Measurements from ENCODE around the gene UBR4.
A peak's percentile ranks its signal among the peaks of the same experiment; 100 is the strongest.

Gene UBR4

GRCh38 chr1:19088717-19089442 lies 121.2 kb downstream of the UBR4 start:
- TF ChIP-seq, protein P1, sequence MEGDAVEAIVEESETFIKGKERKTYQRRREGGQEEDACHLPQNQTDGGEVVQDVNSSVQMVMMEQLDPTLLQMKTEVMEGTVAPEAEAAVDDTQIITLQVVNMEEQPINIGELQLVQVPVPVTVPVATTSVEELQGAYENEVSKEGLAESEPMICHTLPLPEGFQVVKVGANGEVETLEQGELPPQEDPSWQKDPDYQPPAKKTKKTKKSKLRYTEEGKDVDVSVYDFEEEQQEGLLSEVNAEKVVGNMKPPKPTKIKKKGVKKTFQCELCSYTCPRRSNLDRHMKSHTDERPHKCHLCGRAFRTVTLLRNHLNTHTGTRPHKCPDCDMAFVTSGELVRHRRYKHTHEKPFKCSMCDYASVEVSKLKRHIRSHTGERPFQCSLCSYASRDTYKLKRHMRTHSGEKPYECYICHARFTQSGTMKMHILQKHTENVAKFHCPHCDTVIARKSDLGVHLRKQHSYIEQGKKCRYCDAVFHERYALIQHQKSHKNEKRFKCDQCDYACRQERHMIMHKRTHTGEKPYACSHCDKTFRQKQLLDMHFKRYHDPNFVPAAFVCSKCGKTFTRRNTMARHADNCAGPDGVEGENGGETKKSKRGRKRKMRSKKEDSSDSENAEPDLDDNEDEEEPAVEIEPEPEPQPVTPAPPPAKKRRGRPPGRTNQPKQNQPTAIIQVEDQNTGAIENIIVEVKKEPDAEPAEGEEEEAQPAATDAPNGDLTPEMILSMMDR (IDR thresholded peaks at IDR 0.05; ENCODE audit: extremely low read depth, missing control alignments): no peak
- DNase-seq (ENCODE audit: low spot score): no peak

DNA sequence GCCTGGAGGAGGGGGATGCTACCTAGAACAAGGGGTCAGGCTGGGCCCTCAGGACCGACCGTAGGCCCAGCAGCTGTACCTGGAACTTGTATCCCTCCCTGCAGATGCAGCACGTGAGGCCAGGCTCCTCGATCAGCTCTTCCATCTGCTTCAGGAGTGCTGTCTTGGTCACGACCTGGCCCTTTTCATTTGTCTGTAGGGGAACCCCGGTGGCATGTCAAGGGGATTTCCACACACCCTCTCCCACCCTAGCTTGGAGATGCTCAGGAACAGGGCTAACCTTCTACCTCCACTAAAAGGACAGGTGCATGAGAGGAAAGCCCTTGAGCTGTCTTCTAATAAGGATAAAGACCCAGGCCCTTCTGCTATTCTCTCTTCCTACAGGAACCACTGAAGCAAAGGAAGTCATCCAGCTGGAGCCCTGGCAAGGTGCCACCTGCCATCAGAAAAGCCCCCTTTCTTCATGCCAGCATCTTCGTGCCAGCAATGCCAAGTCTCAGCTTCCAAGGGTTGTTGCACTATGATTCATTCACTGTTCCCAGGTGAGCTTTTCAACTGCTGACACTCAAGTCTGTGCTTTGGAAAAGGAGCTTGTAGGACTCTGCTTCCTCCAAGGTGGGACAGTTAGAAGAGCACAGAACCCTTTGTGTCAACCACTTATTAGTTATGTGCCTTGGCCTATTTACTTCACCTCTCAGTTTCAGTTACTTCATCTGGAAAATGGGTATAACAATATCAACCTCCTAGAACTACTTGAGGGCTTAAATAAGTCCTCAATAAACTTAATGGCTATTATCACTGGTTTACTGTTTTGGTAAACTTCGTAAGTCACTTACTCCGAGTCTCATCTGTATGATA lies 122.1 kb downstream of the UBR4 start:
- DNase-seq (ENCODE audit: low spot score): peak; percentile 47
- TF ChIP-seq, protein P1 (IDR thresholded peaks at IDR 0.05; ENCODE audit: extremely low read depth, missing control alignments): no peak

DNA sequence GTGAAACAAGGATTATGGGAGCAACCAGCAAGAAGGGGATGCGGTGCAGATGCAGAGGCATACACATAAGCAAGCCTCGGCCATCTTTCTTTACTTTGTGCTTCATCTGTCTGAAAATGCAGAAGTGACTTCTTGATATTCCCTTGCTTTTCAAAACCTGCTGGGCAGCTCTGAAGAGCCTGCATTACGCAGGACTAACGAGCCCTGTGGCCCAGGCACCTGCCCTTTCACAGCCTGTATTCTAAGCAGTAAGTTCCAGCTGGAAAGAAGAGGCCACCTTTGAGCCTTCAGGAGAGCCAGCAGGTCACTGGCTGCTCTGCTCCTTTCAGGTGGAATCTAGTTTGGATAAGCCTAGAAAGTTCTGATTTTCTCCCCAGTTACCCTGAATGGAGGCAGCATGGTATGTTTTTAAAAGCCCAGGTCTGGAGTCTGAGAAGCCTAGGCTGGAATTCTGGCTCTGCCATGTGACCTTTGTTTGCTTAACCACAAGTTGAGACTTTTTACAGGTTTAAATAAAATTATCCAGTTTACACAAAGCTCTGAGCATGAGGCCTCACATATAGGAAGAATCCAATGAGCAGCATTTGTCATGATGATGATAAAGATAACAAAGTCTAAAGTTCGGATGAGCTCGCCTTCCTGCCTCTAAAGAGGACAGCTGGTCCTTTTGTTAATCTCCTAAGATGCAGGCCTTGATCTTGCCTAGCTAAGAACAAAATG lies 122.9 kb downstream of the UBR4 start:
- TF ChIP-seq, protein P1 (IDR thresholded peaks at IDR 0.05; ENCODE audit: extremely low read depth, missing control alignments): no peak
- no peak for DNase-seq (ENCODE audit: low spot score)

DNA sequence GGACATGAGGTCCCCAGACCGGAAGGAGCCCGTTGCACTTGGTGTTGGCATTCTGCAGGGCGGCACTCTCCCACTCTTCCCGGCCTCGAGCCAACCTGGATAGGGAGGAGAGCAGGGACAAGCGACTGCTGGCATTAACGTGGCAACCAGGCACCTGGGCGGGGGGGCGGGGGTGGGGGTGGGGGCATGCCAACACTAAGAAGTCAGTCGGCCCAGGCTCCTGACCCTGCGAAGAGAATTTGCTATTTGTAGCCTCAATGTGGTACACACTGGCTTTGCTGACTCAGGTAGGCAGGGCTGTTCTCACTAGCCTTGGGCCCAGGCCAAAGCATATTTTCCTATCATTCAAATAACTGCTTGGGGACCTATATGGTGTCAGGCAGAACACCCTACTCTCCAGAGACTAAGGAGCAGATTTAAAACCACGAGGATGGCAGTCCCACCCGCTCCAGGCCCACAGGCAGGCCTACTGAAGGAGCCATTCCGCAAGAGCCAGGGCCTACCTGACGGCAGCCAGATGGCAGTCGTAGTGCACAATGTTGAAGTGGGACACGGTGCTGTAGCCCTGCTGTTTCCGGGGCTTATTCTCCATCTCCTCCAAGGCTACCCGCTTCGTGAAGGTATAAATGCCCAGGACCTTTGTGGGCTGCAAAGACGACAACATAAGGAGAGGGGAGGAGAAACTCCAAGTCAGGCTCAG lies 123.7 kb downstream of the UBR4 start:
- TF ChIP-seq, protein P1 (IDR thresholded peaks at IDR 0.05; ENCODE audit: extremely low read depth, missing control alignments): no peak
- no peak for DNase-seq (ENCODE audit: low spot score)

DNA sequence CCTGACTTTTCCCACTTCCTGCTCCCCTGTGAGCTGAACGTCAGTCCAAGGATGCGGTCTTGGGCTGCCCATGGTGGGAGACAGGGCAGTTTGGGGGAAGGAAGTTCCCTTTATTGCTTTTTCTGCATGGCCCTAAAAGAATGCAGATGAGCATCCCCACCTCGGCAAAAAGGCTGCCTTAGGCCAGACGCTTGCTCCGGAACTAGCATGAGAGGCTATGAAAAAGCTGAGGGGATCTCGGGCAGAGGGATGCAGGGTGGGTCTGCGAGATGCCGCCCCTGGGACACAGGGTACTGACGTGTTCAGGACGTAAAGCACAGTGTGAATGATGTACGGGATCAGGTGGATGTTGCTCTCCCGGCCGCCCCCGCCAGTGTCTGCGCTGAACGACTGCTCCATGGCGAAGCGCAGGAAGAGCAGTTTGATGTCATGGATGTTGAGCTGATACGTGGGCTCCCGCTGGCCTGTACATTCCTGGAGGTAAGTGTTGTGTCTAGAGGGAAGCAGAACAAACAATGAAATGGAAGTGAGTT lies 125.8 kb downstream of the UBR4 start:
- TF ChIP-seq, protein P1 (IDR thresholded peaks at IDR 0.05; ENCODE audit: extremely low read depth, missing control alignments): no peak
- DNase-seq (ENCODE audit: low spot score): no peak

DNA sequence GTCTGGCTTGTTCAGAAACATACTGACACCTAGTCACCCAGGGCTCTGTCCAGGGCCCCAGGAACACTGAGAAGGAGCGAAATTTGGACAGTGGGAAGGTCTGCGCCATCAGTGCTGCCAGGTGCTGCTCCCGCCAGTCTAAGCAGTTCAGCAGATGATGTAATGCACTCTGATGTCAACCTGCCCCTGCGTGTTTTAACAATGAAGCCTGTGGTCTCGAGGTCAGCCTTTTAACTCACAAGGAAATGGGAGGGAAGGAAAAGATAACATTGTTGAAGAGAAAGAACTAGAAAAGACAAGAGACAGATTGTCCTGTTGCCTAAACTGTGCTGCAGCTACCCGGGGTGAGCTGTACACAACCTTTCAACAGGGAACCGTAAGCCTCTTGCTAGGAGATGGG lies 127.0 kb downstream of the UBR4 start:
- no peak for DNase-seq (ENCODE audit: low spot score)
- TF ChIP-seq, protein P1 (IDR thresholded peaks at IDR 0.05; ENCODE audit: extremely low read depth, missing control alignments): no peak

Measured in GM20000 (cell line).